Measurements from ENCODE around the gene PSMA2.

Gene PSMA2

GRCh38 chr7:42931834-42932651, at the start of gene PSMA2, which contains the start of gene MRPL32:
TSS of gene PSMA2 (minus strand) at chr7:42932174. CDS start at chr7:42932158, 16 bp downstream.
TSS of gene MRPL32 (plus strand) at chr7:42932376. CDS start at chr7:42932387, 11 bp downstream.
- DNase-seq (ENCODE audit: low read depth) = peak; percentile 97

DNA sequence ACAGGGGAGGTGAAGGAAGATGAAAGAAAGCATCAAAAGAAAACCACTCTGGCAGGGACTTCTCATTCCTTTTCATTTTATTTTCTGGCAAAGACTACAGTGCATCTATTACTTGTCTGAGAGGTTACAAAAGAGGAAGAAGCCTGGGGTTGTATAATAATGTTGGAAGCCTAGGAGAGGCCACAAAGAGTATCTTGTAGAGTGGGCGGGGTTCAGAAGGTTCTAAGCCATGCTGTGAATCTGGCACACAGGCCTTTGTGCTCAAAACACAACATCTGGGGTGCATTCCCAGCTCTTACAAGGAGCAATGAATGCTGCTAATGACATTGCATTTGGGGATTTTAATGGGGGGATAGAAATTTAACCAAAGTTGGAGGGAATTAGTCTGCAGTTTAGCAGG, 49.6 kb upstream of the PSMA2 start:
- no peak for DNase-seq (ENCODE audit: low read depth)

DNA sequence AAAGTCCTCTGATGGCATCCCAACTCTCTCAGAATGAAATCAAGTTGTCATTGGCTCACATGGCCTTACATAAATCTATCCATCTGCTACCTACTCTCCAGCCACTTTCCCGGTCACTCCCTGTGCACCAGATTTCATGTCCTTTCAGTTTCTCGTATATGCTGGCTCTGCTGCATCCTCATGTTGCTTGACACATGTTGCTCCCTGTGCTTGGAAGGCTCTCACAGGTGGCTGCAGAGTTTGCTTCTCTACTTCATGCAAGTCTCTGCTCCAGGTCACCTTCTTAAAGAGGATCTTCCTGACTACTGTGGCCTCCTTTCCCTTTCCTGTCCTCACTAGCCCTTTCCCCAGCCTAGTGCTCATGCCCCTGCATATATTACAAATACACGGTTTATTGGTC, 48.5 kb upstream of the PSMA2 start:
- DNase-seq (ENCODE audit: low read depth) = no peak

- peak; percentile 39 for DNase-seq (ENCODE audit: low read depth)
Observed at GRCh38 chr7:42980084-42980483, 48.1 kb upstream of the PSMA2 start.

GRCh38 chr7:42978496-42978895, 46.5 kb upstream of the PSMA2 start:
- peak; percentile 88 for DNase-seq (ENCODE audit: low read depth)

DNA sequence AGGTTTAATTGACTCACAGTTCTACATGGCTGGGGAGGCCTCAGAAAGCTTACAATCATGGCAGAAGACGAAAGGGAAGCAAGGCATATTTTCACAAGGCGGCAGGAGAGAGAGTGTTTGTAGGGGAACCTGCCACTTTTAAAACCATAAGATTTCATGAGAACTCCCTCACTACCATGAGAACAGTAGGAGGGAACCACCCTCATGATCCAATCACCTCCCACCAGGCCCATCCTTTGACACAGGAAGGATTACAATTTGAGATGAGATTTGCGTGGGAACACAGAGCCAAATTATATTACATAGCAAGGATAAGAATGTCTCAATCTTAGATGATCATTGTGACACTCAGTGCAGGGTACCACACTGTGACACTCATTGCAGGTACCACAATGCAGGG, 44.4 kb upstream of the PSMA2 start:
- no peak for DNase-seq (ENCODE audit: low read depth)

DNA sequence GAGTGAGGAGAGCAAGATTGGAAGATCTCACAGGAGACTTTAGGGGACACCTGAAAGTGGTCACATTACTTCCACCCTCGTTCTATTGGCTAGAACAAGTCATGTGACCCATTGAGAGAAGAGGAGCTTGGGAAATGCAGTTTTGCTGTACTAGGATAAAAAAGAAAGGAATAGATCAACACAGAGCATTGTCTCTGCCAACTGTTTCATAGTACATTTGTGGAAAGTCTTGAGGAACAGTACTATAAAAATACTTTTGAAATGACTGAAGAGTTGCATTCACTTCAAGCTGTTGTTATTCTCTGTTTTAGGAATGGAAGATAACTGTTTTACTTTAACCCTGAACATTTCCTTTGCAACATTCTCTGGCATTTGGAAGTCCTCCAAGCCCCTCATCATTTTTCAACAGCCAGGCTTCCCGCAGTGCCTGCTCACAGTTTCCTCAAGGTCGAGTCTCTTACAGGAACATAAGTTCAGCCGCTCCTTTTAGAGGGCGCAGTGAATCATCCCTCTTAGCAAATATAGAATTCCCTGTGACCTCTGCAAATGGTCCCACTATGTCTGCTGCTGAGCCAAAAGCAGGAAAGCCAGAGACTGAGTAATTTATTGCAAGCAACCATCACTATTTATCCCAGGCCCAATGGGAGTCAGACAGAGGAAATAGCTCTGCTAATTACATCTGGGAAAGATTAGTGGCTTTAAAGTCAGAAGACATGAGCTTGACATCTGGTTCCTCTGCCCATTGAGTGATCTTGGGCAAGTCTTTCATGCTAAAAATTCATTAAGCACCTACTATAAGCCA, 40.9 kb upstream of the PSMA2 start:
- DNase-seq (ENCODE audit: low read depth) = peak; percentile 100

DNA sequence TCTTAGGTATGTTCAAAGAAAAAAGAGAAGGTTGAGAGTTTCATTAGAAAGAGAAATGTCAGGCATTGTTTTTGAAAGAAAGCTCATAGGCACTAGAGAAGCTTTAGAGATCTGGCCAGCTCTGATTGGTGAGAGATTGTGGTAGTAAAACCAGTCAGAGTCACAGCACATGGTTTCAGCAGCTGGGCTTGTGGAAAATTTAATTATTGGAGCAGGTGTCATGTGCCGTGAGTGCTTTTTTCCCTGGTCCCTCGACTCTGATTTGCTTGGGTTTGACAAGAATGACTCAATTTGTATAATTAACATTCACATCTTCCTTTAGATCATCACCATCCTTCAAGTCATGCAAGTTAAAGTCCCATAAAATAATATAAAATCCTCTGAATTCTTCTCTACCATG, 35.4 kb upstream of the PSMA2 start:
- DNase-seq (ENCODE audit: low read depth) = no peak

GRCh38 chr7:42964849-42965805, 33.2 kb upstream of the PSMA2 start:
- peak; percentile 27 for DNase-seq (ENCODE audit: low read depth)

DNA sequence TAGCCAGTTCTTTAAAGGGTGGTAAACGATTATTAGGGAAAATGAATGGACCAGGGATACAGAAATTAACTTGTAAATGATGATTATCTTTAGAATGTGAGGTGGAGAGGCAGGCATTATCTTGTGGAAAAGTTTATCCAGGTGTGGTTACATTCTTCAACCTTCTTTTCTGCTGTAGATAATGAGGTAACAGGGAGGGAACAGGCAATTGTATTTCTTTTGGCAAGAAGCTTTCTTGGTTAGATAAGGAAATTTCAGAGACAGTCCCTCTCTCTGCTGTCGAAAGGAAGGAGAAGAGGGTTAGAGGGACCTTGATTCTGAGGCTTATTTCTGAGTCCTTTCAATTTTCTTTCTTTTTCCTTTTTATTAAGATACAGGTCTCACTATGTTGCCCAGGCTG, 32.3 kb upstream of the PSMA2 start:
- no peak for DNase-seq (ENCODE audit: low read depth)

- peak; percentile 44 for DNase-seq (ENCODE audit: low read depth)
Observed at GRCh38 chr7:42961170-42961569, 29.2 kb upstream of the PSMA2 start.

GRCh38 chr7:42960762-42961161, 28.8 kb upstream of the PSMA2 start:
- DNase-seq (ENCODE audit: low read depth) = no peak

DNA sequence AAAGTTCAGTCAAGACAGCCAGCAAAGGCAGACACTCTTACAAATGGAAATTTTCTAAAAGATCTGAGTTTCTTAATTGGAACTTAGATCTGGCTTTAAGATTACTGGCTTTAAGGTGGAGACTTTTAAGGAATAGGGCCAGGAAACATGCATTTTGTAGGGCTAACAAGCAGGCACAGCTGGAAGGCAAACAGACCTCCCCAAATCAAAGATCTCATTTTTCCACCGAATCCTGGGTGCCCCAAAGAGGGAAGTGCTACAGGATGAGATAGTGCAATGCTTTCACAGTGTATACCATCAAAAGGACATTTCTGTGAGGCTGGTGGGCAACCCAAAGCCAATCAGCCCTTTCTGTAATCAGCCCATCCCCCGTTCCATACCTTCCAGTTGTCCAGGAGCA, 27.6 kb upstream of the PSMA2 start:
- no peak for DNase-seq (ENCODE audit: low read depth)

DNA sequence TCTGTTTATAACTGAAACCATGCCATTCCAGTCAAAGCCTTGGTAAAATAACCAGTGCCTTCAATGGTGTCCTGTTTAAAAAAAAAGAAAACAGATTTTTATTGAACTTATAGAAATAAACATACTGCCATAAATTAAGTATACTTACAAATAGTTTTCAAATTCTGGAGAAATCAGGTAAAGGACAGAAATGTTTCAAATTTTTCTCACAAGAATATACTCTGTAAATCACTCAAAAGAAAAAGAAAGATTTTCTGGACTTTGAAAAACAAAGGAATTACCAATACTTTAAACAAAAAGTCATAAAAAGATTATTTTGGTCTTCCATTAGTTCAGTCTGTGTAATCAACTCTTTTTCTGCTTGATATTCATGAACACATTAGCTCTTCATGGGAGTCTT, 24.1 kb upstream of the PSMA2 start:
- no peak for DNase-seq (ENCODE audit: low read depth)

GRCh38 chr7:42953994-42954393, 22.0 kb upstream of the PSMA2 start:
- no peak for DNase-seq (ENCODE audit: low read depth)

DNA sequence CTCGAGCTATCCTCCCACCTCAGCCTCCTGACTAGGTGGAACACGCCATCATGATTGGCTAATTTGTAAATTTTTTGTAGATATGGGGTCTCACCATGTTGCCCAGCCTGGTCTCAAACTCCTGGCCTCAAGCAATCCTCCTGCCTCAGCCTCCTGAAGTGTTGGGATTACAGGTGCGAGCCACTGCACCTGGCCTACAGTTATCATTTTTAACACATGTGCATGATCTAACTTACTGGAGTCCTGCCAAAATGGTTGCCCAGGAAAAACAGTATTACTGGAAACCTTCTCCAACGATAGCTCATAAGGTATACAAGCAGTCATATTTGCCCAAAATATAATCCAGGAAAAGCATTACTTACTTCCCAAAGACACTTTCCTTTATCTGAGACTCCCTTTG, 20.4 kb upstream of the PSMA2 start:
- DNase-seq (ENCODE audit: low read depth) = no peak

- DNase-seq (ENCODE audit: low read depth) = no peak
Observed at GRCh38 chr7:42950417-42950816, 18.4 kb upstream of the PSMA2 start.

DNA sequence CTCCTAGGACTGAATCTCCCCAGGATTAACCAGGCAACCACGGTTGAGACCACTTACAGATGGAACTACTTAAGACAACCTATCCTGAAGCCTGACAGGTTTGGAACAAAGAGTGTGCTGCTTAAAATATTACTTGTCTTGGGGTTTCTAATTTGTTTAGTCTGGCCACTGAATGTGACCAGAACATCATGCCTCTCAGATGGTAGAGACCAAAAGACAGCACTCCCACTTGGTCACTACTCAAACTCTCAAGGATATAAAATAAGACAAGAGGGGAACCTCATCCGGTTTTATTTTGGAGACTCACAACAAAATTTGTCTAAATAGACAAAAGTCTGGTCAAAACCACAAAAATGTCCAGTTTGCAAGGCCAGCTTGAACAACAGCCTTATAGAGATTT, 15.5 kb upstream of the PSMA2 start:
- DNase-seq (ENCODE audit: low read depth) = no peak

- no peak for DNase-seq (ENCODE audit: low read depth)
Observed at GRCh38 chr7:42946627-42946950, 14.6 kb upstream of the PSMA2 start.

DNA sequence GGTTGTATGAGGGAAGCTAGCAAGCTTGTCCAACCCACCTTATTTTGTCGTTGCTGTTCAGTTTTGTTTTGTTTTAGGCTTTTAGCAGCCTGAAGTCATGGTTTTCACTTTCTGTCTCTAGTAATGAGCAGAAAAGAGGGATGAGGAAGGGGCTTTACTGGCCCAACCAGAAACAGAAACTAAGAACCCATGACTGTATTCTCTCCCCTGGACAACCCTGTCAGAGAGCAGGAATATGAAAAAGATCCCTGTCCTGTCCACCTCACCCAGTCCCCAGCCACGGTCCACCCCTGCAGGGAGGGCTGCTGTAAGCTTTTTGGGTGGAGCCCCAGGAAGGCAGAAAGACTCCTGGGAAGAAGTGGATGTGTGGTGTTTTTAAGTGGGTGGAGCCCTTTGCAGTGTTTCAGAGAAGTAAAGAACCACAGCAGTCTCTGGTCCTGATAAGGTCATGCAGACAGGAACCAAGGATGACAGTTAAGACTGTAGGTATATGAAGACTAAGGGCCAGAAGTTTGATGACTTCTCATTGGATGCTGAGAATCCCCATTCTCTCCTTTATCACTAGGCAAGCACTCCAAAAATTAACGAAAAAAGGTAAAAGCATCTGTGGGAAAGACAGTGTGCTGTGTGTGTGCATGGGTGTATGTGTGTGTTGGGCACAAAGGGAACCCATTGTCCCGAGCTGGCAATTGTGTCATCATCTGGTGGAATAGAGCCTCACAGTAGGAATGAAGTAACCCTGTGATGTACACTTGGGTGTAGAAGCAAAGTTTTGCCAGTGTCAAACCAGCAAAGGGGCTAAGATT, 14.1 kb upstream of the PSMA2 start:
- no peak for DNase-seq (ENCODE audit: low read depth)

Data from amniotic epithelial cell (primary cell).